Glutamatergic neuron (in vitro differentiated cells): ENCODE results near the gene ENDOD1. TPM values are rescaled to one million over a fixed set of nuclear protein-coding genes. Genes with fewer than 3 reads are reported as not detected.

Experiments used
- DNase-seq: peaks from one replicate; pipeline ENCODE4 v3.0.0; 2022
- H3K27ac Mint-ChIP-seq: one replicate; pipeline ENCODE4 v1.8.0; 2020; ENCODE audit warnings: mild to moderate bottlenecking, mixed read lengths, inconsistent platforms; ENCODE audit not compliant: unreplicated experiment
- H3K27me3 Mint-ChIP-seq: one replicate; pipeline ENCODE4 v1.8.0; 2020; ENCODE audit warnings: mild to moderate bottlenecking, moderate library complexity, mixed read lengths, inconsistent platforms; ENCODE audit not compliant: unreplicated experiment
- H3K36me3 Mint-ChIP-seq: one replicate; pipeline ENCODE4 v1.8.0; 2020; ENCODE audit warnings: mild to moderate bottlenecking, mixed read lengths, inconsistent platforms; ENCODE audit not compliant: unreplicated experiment
- H3K4me1 Mint-ChIP-seq: one replicate; pipeline ENCODE4 v1.8.0; 2020; ENCODE audit warnings: mild to moderate bottlenecking, low read depth, mixed read lengths, inconsistent platforms; ENCODE audit not compliant: unreplicated experiment
- H3K4me3 Mint-ChIP-seq: one replicate; pipeline ENCODE4 v1.8.0; 2020; ENCODE audit warnings: mild to moderate bottlenecking, mixed read lengths, inconsistent platforms; ENCODE audit not compliant: unreplicated experiment
- H3K9me3 Mint-ChIP-seq: one replicate; pipeline ENCODE4 v1.8.0; 2020; ENCODE audit warnings: mild to moderate bottlenecking, moderate library complexity, mixed read lengths, inconsistent platforms; ENCODE audit not compliant: unreplicated experiment
- CTCF ChIP-seq: fragments of 200-600 bp; sonication (generic); IDR thresholded peaks from one replicate; pipeline ENCODE4 v1.5.0; 2021; ENCODE audit not compliant: partially characterized antibody, unreplicated experiment
- total RNA-seq: library from RNA; stranded (reverse); fragmentation: NEBNext Ultra II Directional; extraction: Animal tissue kit (Norgen Biotek cat#: 25700); gene quantifications from one replicate; pipeline ENCODE4 v1.2.1, GENCODE V29; 2021; ENCODE audit not compliant: unreplicated experiment

The ENDOD1 gene
- total RNA-seq, 1 donor from 2014 or later: 1.6 TPM

- no peak for TF ChIP-seq CTCF
- Mint-ChIP-seq H3K36me3 (peaks cover 9% of the 10 kb centered on the region), H3K27me3 (no peaks in the 10 kb centered on the region), H3K9me3 (peaks cover 2% of the 10 kb centered on the region), H3K27ac (no peak overlapping the region), H3K4me3 (no peak overlapping the region), H3K4me1 (peaks cover 3% of the 10 kb centered on the region)
- no peak for DNase-seq
Observed at GRCh38 chr11:95095858-95096587, 6.4 kb downstream of the ENDOD1 start.

- TF ChIP-seq CTCF: no peak
- Mint-ChIP-seq H3K27ac (peak overlapping the region; percentile 26), H3K4me3 (no peak overlapping the region), H3K27me3 (no peaks in the 10 kb centered on the region), H3K9me3 (no peaks in the 10 kb centered on the region), H3K4me1 (peaks cover 5% of the 10 kb centered on the region), H3K36me3 (peaks cover 6% of the 10 kb centered on the region)
- DNase-seq: no peak
Observed at GRCh38 chr11:95097209-95097608, 7.6 kb downstream of the ENDOD1 start.

- H3K4me1 Mint-ChIP-seq: peaks cover 5% of the 10 kb centered on the region
- H3K36me3 Mint-ChIP-seq: peaks cover 6% of the 10 kb centered on the region
- no peaks in the 10 kb centered on the region for H3K9me3 Mint-ChIP-seq
- TF ChIP-seq CTCF: no peak
- H3K27ac Mint-ChIP-seq: no peak overlapping the region
- DNase-seq: no peak
- no peaks in the 10 kb centered on the region for H3K27me3 Mint-ChIP-seq
- no peak overlapping the region for H3K4me3 Mint-ChIP-seq
Observed at GRCh38 chr11:95098826-95099225, 9.2 kb downstream of the ENDOD1 start.

GRCh38 chr11:95100191-95100648 is 10.6 kb downstream of the ENDOD1 start:
- Mint-ChIP-seq H3K27ac (no peak overlapping the region), H3K4me1 (peaks cover 5% of the 10 kb centered on the region), H3K4me3 (no peak overlapping the region), H3K27me3 (no peaks in the 10 kb centered on the region), H3K9me3 (no peaks in the 10 kb centered on the region), H3K36me3 (peaks cover 6% of the 10 kb centered on the region)
- no peak for TF ChIP-seq CTCF
- no peak for DNase-seq

- no peaks in the 10 kb centered on the region for H3K27me3 Mint-ChIP-seq
Observed at GRCh38 chr11:95100856-95101507, 11.3 kb downstream of the ENDOD1 start.

More at GRCh38 chr11:95100856-95101507, 11.3 kb downstream of the ENDOD1 start:
- H3K27ac Mint-ChIP-seq: no peak overlapping the region
- peaks cover 6% of the 10 kb centered on the region for H3K36me3 Mint-ChIP-seq
- DNase-seq: no peak
- H3K4me3 Mint-ChIP-seq: no peak overlapping the region
- no peak for TF ChIP-seq CTCF
- no peaks in the 10 kb centered on the region for H3K9me3 Mint-ChIP-seq
- peaks cover 9% of the 10 kb centered on the region for H3K4me1 Mint-ChIP-seq
